ENCODE data around the gene RASGRP1.

Gene RASGRP1

GRCh38 chr15:38504680-38505467, 59.7 kb downstream of the RASGRP1 start:
- no peak for DNase-seq (ENCODE audit: low spot score)

- no peak for DNase-seq (ENCODE audit: low spot score)
Observed at GRCh38 chr15:38503496-38503895, 61.1 kb downstream of the RASGRP1 start.

GRCh38 chr15:38499651-38500050, 65.0 kb downstream of the RASGRP1 start:
- DNase-seq (ENCODE audit: low spot score): no peak

- DNase-seq (ENCODE audit: low spot score): no peak
Observed at GRCh38 chr15:38496151-38496550, 68.5 kb downstream of the RASGRP1 start.

- DNase-seq (ENCODE audit: low spot score): no peak
Observed at GRCh38 chr15:38490242-38490922, 74.2 kb downstream of the RASGRP1 start.

- DNase-seq (ENCODE audit: low spot score): no peak
Observed at GRCh38 chr15:38487378-38487777, 77.2 kb downstream of the RASGRP1 start.

GRCh38 chr15:38486936-38487335, 77.7 kb downstream of the RASGRP1 start:
- DNase-seq (ENCODE audit: low spot score): no peak

GRCh38 chr15:38482572-38482971, 82.0 kb downstream of the RASGRP1 start:
- DNase-seq (ENCODE audit: low spot score): no peak

GRCh38 chr15:38481761-38482160, 82.9 kb downstream of the RASGRP1 start:
- DNase-seq (ENCODE audit: low spot score): no peak

- DNase-seq (ENCODE audit: low spot score): no peak
Observed at GRCh38 chr15:38481113-38481512, 83.5 kb downstream of the RASGRP1 start.

- DNase-seq (ENCODE audit: low spot score): no peak
Observed at GRCh38 chr15:38479756-38480155, 84.9 kb downstream of the RASGRP1 start.

- no peak for DNase-seq (ENCODE audit: low spot score)
Observed at GRCh38 chr15:38479266-38479665, 85.3 kb downstream of the RASGRP1 start.

GRCh38 chr15:38477637-38478036, 87.0 kb downstream of the RASGRP1 start:
- DNase-seq (ENCODE audit: low spot score): no peak

- no peak for DNase-seq (ENCODE audit: low spot score)
Observed at GRCh38 chr15:38476120-38476519, 88.5 kb downstream of the RASGRP1 start.

GRCh38 chr15:38475361-38475760, 89.3 kb downstream of the RASGRP1 start:
- no peak for DNase-seq (ENCODE audit: low spot score)

GRCh38 chr15:38474155-38474757, 90.4 kb downstream of the RASGRP1 start:
- peak; percentile 78 for DNase-seq (ENCODE audit: low spot score)

GRCh38 chr15:38471974-38472373, 92.6 kb downstream of the RASGRP1 start:
- no peak for DNase-seq (ENCODE audit: low spot score)

GRCh38 chr15:38470816-38471215, 93.8 kb downstream of the RASGRP1 start:
- no peak for DNase-seq (ENCODE audit: low spot score)

GRCh38 chr15:38464675-38465074, 99.9 kb downstream of the RASGRP1 start:
- DNase-seq (ENCODE audit: low spot score): no peak

GRCh38 chr15:38463893-38464292, 100.7 kb downstream of the RASGRP1 start:
- DNase-seq (ENCODE audit: low spot score): no peak

- no peak for DNase-seq (ENCODE audit: low spot score)
Observed at GRCh38 chr15:38461066-38461833, 103.4 kb downstream of the RASGRP1 start.

- no peak for DNase-seq (ENCODE audit: low spot score)
Observed at GRCh38 chr15:38460543-38460942, 104.1 kb downstream of the RASGRP1 start.
